Fibroblast of gingiva (primary cell): ENCODE measurements around the gene ATP8B4.

Experiments used
- DNase-seq: peaks from one replicate; pipeline ENCODE4 v3.0.0-alpha.2; 2011; ENCODE audit warnings: low read depth

Gene ATP8B4

DNA sequence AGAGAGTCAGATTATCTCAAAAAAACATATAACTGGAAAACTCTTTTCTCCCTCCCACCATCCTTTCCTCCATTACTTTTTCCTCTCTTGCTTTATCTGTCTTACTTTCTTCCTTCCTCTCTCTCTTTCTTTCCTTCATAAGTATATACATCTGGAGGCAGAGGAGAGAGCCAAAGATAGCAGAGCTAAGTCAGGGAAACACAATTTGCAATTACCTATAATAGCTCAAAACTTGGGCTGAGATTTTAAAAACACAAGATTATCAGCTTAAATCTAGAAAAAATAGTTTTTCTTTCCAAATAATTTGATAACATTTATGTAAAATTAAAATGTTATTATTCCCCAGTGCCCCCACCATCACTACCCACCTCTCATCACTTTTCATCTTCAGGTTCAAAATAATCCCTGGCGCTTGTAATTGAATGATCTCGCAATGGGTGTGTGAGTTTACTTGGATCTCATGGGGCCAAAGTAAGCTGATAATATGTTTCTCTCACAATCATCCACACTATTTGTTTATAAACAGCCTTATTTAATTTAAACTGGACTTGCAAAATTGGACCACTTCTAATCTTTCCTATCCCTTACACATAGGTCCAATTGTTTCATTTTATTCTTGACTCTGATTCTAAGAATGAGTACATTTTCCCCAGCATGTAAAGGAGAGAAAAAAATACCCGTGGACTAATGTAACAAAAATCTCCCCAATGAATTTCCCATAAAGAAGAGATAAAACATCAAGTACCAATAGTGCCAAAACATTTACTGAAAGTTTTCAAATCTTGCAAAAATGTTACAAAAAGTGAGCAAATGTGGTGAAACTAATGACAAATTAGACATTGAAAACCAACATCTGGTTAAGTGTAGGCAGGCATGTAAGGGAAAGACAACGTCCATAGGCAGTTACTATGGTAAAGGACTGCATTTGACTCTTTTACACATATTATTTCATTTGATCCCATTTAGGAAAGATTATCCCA is 261.2 kb downstream of the ATP8B4 start:
- no peak for DNase-seq

GRCh38 chr15:49855917-49856637 is 263.0 kb downstream of the ATP8B4 start:
- peak; percentile 99 for DNase-seq

GRCh38 chr15:49852756-49853155 is 266.3 kb downstream of the ATP8B4 start:
- DNase-seq: peak; percentile 65

DNA sequence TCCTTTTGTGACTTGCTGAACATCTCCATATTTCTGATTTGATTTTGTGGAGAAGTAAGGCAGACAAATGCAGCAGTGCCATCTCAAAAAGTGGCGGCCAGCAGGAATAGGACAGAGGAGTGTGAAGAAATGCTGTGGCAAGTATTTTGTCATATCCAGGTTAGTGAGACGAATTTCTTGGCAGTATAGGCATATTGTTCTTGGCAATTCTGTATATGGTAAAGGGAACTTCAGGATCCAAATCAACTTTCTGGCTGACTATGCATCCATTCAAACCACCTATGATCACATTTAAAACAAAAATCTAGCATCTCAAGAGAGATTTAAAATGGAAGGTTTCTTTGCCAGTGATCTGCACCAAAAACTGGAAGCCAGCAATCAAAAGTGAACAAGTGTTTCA is 270.2 kb downstream of the ATP8B4 start:
- peak; percentile 70 for DNase-seq

DNA sequence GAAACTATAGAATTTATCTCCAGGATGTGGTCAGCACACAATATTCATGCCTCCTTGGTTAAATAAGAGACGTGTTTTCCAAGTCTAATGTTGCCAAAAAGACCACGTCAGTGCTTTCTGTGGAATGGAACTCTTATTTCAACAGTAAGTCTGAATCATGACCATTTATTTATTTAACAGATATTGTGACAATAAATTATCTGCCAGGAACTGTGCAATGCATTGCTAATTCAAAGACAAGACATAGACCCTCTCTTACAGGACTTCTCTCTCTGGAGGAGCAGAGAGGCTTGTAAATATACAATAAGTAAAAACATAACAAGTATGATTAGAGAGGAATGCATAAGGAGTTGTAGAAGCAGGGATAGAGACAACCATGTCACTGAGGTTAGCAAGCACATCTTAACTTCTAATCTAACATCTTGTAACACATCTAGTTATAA is 270.7 kb downstream of the ATP8B4 start:
- DNase-seq: peak; percentile 98

GRCh38 chr15:49847423-49848281 is 271.4 kb downstream of the ATP8B4 start:
- peak; percentile 91 for DNase-seq

DNA sequence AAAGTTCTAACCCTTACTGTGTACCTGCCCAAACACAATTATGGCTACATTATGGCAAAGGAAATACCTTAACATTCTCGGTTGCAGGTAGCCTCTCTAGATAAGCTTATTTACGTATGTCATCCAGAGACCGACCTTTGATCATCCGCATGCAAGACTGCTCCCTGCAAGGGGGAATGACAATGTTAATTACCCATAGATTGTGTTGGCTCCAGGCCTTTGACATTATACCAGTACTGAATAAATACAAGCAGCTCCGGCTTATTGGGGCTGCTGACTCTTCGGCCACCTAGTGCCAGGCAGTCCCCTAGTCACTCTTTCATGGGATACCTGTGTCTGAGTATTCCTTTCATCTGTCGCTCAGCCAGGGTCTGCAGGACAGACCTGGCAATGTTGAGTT is 274.6 kb downstream of the ATP8B4 start:
- DNase-seq: no peak

GRCh38 chr15:49843725-49844124 is 275.3 kb downstream of the ATP8B4 start:
- no peak for DNase-seq

GRCh38 chr15:49842031-49842730 is 276.9 kb downstream of the ATP8B4 start:
- DNase-seq: no peak

- peak; percentile 17 for DNase-seq
Measured at GRCh38 chr15:49832511-49832910, 286.5 kb downstream of the ATP8B4 start.

DNA sequence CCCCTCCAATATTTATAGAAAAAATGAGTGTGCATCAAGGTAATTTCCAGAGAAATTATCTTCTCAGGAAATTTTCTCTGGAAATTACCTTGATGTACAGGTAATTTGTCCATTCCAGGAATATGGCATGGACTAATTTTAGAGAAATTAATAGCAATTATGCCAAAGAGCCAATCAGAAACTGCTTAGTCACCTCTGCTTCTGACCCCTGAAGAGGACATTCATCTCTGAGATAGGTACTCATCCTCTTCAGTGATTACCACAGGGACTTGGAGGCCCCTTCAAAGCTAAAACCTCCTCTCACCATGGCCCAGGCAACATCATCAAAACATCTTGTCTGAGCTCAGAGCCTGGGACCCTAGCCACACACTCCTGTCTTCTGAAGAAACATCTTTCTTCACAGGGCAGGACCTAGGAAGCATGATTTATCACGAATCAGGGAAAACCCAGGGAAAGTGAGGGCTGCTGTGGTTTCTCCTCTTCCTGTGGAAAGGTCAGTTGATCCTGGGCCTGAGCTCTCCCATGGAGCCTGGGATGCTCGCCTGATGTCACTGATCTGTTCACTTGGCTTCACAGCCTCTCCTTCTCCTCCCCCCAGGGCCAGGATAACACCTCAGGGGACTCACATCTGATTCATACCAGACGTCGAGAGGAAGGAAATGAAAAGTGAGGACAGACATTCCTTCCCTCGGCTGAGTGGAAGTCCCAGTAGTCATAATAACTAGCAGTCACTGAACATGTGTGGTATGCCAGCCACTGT is 287.6 kb downstream of the ATP8B4 start:
- peak; percentile 98 for DNase-seq

DNA sequence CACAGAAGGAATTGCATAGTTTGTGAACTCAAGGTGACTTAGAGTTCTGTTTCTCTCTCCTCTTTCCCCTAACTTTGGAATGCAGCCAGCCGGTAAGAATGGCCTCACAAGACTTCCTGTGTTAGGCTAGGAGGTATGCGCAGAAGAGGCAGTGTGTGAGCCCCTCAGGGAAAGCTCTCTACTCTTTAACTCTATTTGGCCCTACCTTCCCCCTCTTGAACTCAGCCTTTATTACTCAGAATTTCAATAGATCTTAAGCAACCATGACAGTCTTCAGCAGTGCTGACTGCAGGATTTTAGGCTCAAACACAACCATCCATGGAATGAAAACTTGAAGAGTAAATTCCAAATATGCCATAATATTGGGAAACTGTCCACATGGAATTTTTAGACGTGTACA is 288.6 kb downstream of the ATP8B4 start:
- peak; percentile 62 for DNase-seq

- no peak for DNase-seq
Measured at GRCh38 chr15:49827311-49827710, 291.7 kb downstream of the ATP8B4 start.

- no peak for DNase-seq
Measured at GRCh38 chr15:49826640-49827234, 292.3 kb downstream of the ATP8B4 start.

DNA sequence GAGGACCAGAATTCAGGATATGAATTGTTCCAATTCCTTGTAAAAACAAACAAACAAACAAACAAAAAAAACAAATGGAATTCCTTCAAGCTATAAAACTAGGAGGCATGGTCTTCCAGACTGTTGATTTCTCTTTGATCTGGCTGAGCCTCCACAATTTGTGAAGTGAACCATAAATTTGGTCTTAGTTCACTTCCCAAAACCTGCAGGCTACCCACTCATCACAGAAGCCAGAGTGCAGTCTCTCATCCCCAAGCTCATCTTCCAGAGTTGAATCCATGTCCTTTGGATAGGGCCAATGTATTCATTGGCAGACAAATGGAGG is 294.3 kb downstream of the ATP8B4 start:
- DNase-seq: no peak

DNA sequence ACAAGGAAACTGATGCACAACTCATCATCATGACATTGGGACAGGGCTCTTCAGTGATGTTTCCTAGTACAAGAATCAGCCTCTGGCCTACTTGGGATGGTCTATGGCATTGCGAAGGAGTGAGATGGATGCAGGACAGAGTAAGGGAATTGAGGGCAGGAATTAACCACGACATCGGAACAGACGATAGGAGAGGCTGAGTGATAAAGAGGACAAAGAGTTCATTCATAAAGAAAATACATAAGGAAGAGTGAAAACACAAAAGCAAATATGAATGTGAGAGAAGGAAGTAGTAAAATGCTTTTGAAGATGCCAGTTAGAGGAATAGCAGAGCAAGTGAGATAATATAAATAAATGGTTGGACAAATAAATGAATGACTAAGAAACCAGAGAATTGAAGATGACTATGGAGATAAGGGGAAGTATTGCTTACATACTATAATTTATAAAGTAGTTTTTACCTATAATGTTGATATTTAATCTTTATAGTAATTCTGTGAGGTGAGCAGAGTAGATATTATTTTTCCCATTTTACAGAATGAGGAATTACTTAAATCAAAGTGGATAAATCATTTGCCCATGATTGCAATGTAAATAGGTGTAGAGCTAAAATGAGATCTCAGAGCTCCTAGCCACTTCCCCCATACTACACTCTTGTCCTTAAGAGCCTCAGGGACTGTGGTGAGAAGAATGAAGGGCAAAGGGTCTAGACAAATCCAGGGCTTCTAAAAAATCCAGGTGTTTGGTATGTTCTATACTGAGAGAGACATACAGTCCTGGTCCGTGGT is 294.9 kb downstream of the ATP8B4 start:
- no peak for DNase-seq

GRCh38 chr15:49817100-49817499 is 301.9 kb downstream of the ATP8B4 start:
- DNase-seq: no peak

GRCh38 chr15:49815950-49816349 is 303.1 kb downstream of the ATP8B4 start:
- DNase-seq: peak; percentile 14

DNA sequence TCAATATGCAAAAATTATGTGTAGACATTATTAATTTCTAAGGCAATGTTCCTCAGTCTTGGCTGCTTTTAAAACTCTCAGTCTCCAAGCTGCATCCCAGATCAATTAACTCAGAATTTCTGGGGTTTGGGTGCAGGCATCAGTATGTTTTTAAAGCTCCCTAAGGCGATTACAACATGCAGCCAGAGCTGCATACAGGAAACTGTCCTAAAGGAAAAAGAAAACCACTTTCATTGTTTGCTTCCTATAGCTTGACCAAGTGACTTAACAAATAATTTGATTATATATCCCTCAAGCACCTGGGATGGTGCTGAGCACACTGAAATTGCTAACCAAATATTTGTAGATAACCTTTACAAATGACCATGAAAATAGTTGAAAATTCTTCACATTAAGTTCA is 303.5 kb downstream of the ATP8B4 start:
- DNase-seq: no peak

GRCh38 chr15:49814709-49815108 is 304.3 kb downstream of the ATP8B4 start:
- no peak for DNase-seq
